Stimulated activated CD4-positive, alpha-beta T cell treated with anti-CD3 and anti-CD28 coated beads, Interleukin-15, amount 100 ng/mL, for 24 hours (primary cell): Measurements from ENCODE around the gene SOBP.

Experiments
- DNase-seq: peaks from one replicate; pipeline ENCODE4 v3.0.0-alpha.2; 2020

Gene SOBP

GRCh38 chr6:107703606-107704005, 213.7 kb downstream of the SOBP start:
- DNase-seq: no peak

DNA sequence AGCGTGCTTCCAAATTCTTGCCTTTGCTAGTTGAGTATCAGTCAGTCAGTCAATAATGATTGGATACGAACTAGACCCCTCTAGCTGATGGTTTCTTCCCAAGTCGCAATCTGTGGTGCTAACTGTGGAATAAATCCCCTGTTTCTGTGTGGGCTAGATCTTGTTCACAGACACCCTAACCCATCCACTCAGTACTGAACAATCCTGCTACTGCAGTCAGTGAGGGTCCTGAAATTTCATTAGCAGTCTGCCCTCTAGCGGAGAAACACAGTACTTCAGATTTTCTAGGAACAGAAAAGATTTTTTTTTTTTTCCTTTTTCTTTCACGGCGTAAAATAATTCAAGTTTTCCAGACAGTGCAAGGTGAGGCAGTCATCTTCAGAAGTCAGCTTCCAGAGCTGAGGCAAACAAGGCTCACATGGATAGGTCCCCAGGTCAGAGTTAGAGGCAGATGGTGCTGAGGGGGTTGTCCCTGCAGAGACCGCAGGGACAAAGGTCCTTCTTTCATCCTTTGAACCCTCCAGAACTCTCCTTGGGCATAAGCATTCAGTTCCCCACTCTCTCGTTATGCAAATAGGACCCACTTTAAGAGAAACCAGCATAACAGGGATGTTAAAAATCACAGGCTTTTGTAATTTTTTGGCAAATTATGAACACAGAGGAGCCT, 214.6 kb downstream of the SOBP start:
- peak; percentile 21 for DNase-seq

DNA sequence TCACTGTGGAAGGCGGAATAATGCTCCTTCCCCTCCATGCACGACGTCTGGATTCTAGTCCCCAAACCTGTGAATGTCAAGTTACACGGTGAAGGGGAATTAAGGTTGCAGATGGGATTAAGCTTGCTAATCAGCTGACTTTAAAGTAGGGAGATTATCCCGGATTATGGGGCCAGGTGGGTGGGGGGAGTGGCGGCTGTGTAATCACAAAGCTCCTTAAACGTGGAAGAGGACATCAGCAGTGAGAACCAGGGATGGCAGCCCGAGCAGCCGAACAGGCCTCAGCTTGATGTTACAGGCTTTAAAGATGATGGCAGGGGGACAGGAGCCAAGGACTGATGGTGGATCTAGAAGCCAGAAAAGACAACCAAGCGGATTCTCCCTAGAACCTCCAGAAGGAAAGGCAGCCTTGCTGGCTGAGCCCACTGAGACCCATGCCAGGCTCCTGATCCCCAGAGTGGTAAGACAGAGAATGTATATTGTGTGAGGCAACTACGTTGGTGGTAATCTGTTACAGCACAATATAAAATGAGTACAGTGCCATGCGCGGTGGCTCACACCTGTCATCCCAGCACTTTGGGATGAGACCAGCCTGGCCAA, 216.7 kb downstream of the SOBP start:
- DNase-seq: no peak

- DNase-seq: no peak
Measured at GRCh38 chr6:107707346-107708275, 217.7 kb downstream of the SOBP start.

- no peak for DNase-seq
Measured at GRCh38 chr6:107708435-107708834, 218.5 kb downstream of the SOBP start.

- no peak for DNase-seq
Measured at GRCh38 chr6:107709341-107709740, 219.4 kb downstream of the SOBP start.
